ENCODE results near the gene NOL9. TPM values are rescaled to one million over a fixed set of nuclear protein-coding genes. Genes with fewer than 3 reads are reported as not detected.
A peak's percentile ranks its signal among the peaks of the same experiment; 100 is the strongest.

Gene NOL9
- total RNA-seq, 5 donors from 2014 or later (not counting 1 experiment from before 2014, with no cell fraction given), result 48.6 to 66.6 (median 58.7) TPM

- Mint-ChIP-seq H3K4me3 (no peak overlapping the region), H3K4me1 (peaks cover 13 to 21% (median 14%) of the 10 kb centered on the region in 3 donors)
These were observed 53.6 kb downstream of the NOL9 start for GRCh38 chr1:6500544-6501278.

DNA sequence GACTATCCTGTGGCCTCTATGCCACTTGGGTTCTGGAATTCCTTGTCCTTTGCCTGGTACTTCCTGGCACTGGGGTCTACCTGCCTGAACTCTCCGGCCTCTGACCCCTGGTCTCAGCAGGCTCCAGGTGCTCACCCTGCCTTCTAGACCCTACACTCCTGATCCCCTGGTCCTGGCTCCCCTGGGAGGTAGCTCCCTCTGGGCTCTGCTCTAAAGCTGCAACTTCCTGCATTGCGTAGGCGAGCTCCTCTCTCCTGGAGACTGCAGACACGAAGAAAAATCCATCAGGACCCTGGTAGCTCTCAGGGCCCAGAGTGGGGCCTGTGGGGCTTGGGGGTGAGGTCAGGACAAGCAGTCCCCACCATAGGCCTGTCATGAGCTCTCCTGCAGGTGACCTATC, 55.0 kb downstream of the NOL9 start:
- no peaks in the 10 kb centered on the region for H3K36me3 Mint-ChIP-seq
- ATAC-seq (replicated peaks in 1 of 4) (no peak), DNase-seq (no peak)
- no peak overlapping the region for H3K27ac Mint-ChIP-seq
- peak overlapping the region in 2 of 3 donors; percentile 21 to 56 for H3K4me3 Mint-ChIP-seq
- WGBS (ENCODE audit: insufficient coverage), result 78% methylated on average over 4 of the region's 4 CpGs
- no peaks in the 10 kb centered on the region for H3K9me3 ChIP-seq
- H3K27me3 Mint-ChIP-seq, result peaks cover 0 to 2% of the 10 kb centered on the region in 2 donors
- H3K27me3 ChIP-seq (replicated peaks in 1 of 2; ENCODE audit: control insufficient read depth in 2 of 2, extremely low read depth in 1 of 2, insufficient read depth in 2 of 2, low read length in 1 of 2), result peaks cover 0 to 37% of the 10 kb centered on the region in 2 experiments
- H3K36me3 ChIP-seq (ENCODE audit: control insufficient read depth in 2 of 2, extremely low read depth in 1 of 2, insufficient read depth in 1 of 2, low read length in 1 of 2), result no peaks in the 10 kb centered on the region
- CTCF ChIA-PET, result no interaction called here
- H3K4me1 ChIP-seq (ENCODE audit: control insufficient read depth in 1 of 2, extremely low read depth in 1 of 2, insufficient read depth in 2 of 2, low read length in 2 of 2), result peaks cover 0 to 32% of the 10 kb centered on the region in 2 experiments
- peaks cover 14 to 25% (median 14%) of the 10 kb centered on the region in 3 donors for H3K4me1 Mint-ChIP-seq
- POLR2A ChIA-PET, result no interaction called here
- H3K9me3 Mint-ChIP-seq, result no peaks in the 10 kb centered on the region
- H3K4me3 ChIP-seq (ENCODE audit: control insufficient read depth in 1 of 2, extremely low read depth in 1 of 2, low read length in 1 of 2), result no peak overlapping the region
- no peak overlapping the region for H3K27ac ChIP-seq (ENCODE audit: low read length)

More at GRCh38 chr1:6500544-6501278, 53.6 kb downstream of the NOL9 start:
- no peak overlapping the region for H3K27ac ChIP-seq (ENCODE audit: low read length)
- H3K4me3 ChIP-seq (ENCODE audit: control insufficient read depth in 1 of 2, extremely low read depth in 1 of 2, low read length in 1 of 2), result no peak overlapping the region
- ATAC-seq (replicated peaks in 1 of 4) (no peak), DNase-seq (no peak)
- H3K9me3 Mint-ChIP-seq, result no peaks in the 10 kb centered on the region
- peaks cover 0 to 5% of the 10 kb centered on the region in 2 donors for H3K27me3 Mint-ChIP-seq
- H3K27ac Mint-ChIP-seq, result no peak overlapping the region
- 86% methylated on average over 27 of the region's 27 CpGs for WGBS (ENCODE audit: insufficient coverage)
- H3K9me3 ChIP-seq, result no peaks in the 10 kb centered on the region
- ChIA-PET CTCF (no interaction called here), POLR2A (no interaction called here)
- no peaks in the 10 kb centered on the region for H3K36me3 ChIP-seq (ENCODE audit: control insufficient read depth in 2 of 2, extremely low read depth in 1 of 2, insufficient read depth in 1 of 2, low read length in 1 of 2)
- H3K36me3 Mint-ChIP-seq, result no peaks in the 10 kb centered on the region
- H3K4me1 ChIP-seq (ENCODE audit: control insufficient read depth in 1 of 2, extremely low read depth in 1 of 2, insufficient read depth in 2 of 2, low read length in 2 of 2), result peaks cover 0 to 28% of the 10 kb centered on the region in 2 experiments
- peaks cover 0 to 45% of the 10 kb centered on the region in 2 experiments for H3K27me3 ChIP-seq (replicated peaks in 1 of 2; ENCODE audit: control insufficient read depth in 2 of 2, extremely low read depth in 1 of 2, insufficient read depth in 2 of 2, low read length in 1 of 2)

- H3K9me3 Mint-ChIP-seq, result no peaks in the 10 kb centered on the region
- H3K4me1 Mint-ChIP-seq, result peaks cover 14 to 25% (median 14%) of the 10 kb centered on the region in 3 donors
- H3K36me3 ChIP-seq (ENCODE audit: control insufficient read depth in 2 of 2, extremely low read depth in 1 of 2, insufficient read depth in 1 of 2, low read length in 1 of 2), result no peaks in the 10 kb centered on the region
- no peak overlapping the region for H3K27ac Mint-ChIP-seq
- WGBS (ENCODE audit: insufficient coverage), result 78% methylated on average over 6 of the region's 13 CpGs
- no peaks in the 10 kb centered on the region for H3K36me3 Mint-ChIP-seq
- ATAC-seq (replicated peaks in 1 of 4), result no peak
- H3K4me3 Mint-ChIP-seq, result peak overlapping the region in 2 of 3 donors; percentile 17 to 76
- no peak overlapping the region for H3K27ac ChIP-seq (ENCODE audit: low read length)
- peaks cover 0 to 2% of the 10 kb centered on the region in 2 donors for H3K27me3 Mint-ChIP-seq
- no peak overlapping the region for H3K4me3 ChIP-seq (ENCODE audit: control insufficient read depth in 1 of 2, extremely low read depth in 1 of 2, low read length in 1 of 2)
- peaks cover 0 to 37% of the 10 kb centered on the region in 2 experiments for H3K27me3 ChIP-seq (replicated peaks in 1 of 2; ENCODE audit: control insufficient read depth in 2 of 2, extremely low read depth in 1 of 2, insufficient read depth in 2 of 2, low read length in 1 of 2)
- H3K9me3 ChIP-seq, result no peaks in the 10 kb centered on the region
- H3K4me1 ChIP-seq (ENCODE audit: control insufficient read depth in 1 of 2, extremely low read depth in 1 of 2, insufficient read depth in 2 of 2, low read length in 2 of 2), result peaks cover 0 to 32% of the 10 kb centered on the region in 2 experiments
- POLR2A ChIA-PET, result no interaction called here
- CTCF ChIA-PET, result interaction anchor here in 1 of 2 donors (0.6 kb wide), 1 partner anchor 39 kb away, joined by 3 read pairs; no protein-coding TSS in a partner anchor
- no peak for DNase-seq
These were observed 55.7 kb downstream of the NOL9 start for GRCh38 chr1:6498576-6499111.

DNA sequence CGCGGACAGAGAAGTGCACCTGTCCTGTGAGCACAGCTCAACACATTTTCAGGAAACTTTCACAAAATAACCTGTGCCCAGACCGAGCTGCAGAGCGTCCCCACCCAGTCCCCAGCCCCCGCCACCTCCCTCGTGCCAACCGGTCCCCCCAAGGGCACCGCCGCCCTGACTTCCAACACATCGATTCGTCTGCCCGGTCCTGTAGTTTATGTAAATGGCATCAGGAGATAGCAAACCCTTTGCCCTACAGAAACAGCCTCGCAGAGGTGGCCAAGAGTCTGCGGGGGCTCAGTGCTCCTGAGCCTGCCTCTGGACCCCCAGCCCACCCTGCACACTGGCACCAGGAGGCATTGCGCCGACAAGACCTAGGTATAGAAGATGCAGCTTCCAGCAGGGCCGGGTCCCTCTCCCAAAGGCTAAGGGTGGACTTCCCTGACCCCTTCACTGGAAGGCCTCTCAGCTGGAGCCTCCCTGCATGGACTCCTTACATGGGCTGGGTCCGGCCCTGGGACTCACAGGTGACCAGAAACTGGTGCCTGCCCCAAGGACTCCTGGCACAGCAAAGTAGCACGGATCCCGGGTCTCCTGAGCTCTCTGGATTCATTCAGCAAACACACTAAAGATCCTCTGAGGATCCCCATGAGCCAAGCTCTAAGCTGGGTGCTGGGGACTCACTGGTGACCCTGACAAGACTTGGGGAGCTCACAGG, 56.3 kb downstream of the NOL9 start:
- peaks cover 0 to 37% of the 10 kb centered on the region in 2 experiments for H3K27me3 ChIP-seq (replicated peaks in 1 of 2; ENCODE audit: control insufficient read depth in 2 of 2, extremely low read depth in 1 of 2, insufficient read depth in 2 of 2, low read length in 1 of 2)
- H3K4me3 ChIP-seq (ENCODE audit: control insufficient read depth in 1 of 2, extremely low read depth in 1 of 2, low read length in 1 of 2), result peak overlapping the region; percentile 66 to 69
- Mint-ChIP-seq H3K27ac (peak overlapping the region in 1 of 2 donors; percentile 39), H3K9me3 (no peaks in the 10 kb centered on the region), H3K36me3 (no peaks in the 10 kb centered on the region), H3K4me3 (peak overlapping the region; percentile 71 to 79 (median 76)), H3K4me1 (peaks cover 18 to 29% (median 20%) of the 10 kb centered on the region in 3 donors), H3K27me3 (peaks cover 0 to 2% of the 10 kb centered on the region in 2 donors)
- H3K9me3 ChIP-seq, result no peaks in the 10 kb centered on the region
- DNase-seq, result no peak
- H3K36me3 ChIP-seq (ENCODE audit: control insufficient read depth in 2 of 2, extremely low read depth in 1 of 2, insufficient read depth in 1 of 2, low read length in 1 of 2), result no peaks in the 10 kb centered on the region
- peaks cover 2 to 38% of the 10 kb centered on the region in 2 experiments for H3K4me1 ChIP-seq (ENCODE audit: control insufficient read depth in 1 of 2, extremely low read depth in 1 of 2, insufficient read depth in 2 of 2, low read length in 2 of 2)
- no peak for ATAC-seq (replicated peaks in 1 of 4)
- ChIA-PET POLR2A (no interaction called here), CTCF (interaction anchor here in 1 of 2 donors (0.6 kb wide), 1 partner anchor 40 kb away, joined by 3 read pairs; no protein-coding TSS in a partner anchor)
- 65% methylated on average over 12 of the region's 20 CpGs for whole genome bisulfite sequencing (ENCODE audit: insufficient coverage)
- no peak overlapping the region for H3K27ac ChIP-seq (ENCODE audit: low read length)

DNA sequence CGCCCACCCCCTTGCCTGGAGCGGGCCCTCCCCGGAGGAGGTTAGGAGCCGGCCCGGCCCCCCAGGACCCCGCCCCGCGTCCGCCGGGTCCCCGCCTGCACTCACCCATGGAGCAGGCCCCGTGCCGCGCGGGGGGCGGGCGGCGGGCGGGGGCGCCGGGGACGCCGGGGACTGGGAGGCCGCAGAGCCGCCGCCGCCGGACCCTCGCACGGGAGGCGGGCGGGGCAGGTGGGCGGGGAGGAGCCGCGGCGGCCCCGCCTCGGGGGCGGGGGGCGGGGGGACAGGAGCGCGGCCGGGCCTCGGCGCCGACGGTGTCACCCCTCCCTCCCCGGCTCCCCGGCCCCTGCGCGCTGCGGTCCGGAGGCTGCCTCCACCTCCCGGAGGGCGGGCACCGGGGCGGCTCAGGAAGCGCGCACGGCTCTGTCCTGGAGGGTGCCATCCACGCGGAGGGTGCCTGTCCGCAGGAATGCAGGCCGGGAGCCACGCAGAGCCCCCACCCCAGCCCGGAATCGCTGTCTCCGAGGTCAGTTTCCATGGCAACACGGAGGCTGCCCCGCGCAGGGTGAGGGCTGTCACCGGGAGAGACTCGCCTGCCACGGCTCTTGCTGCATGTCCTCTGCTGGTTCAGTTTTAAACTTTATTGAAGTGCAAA, 57.0 kb downstream of the NOL9 start:
- no peaks in the 10 kb centered on the region for H3K36me3 ChIP-seq (ENCODE audit: control insufficient read depth in 2 of 2, extremely low read depth in 1 of 2, insufficient read depth in 1 of 2, low read length in 1 of 2)
- Mint-ChIP-seq H3K36me3 (no peaks in the 10 kb centered on the region), H3K27me3 (peaks cover 0 to 2% of the 10 kb centered on the region in 2 donors), H3K4me1 (peaks cover 18 to 32% (median 22%) of the 10 kb centered on the region in 3 donors), H3K9me3 (no peaks in the 10 kb centered on the region), H3K4me3 (peak overlapping the region; percentile 71 to 79 (median 76)), H3K27ac (no peak overlapping the region)
- POLR2A ChIA-PET, result no interaction called here
- peaks cover 2 to 44% of the 10 kb centered on the region in 2 experiments for H3K4me1 ChIP-seq (ENCODE audit: control insufficient read depth in 1 of 2, extremely low read depth in 1 of 2, insufficient read depth in 2 of 2, low read length in 2 of 2)
- DNase-seq, result peak in 31 of 35 experiments; percentile 14 to 70 (median 38)
- under 1% methylated on average over 60 of the region's 74 CpGs for WGBS (ENCODE audit: insufficient coverage)
- peaks cover 0 to 32% of the 10 kb centered on the region in 2 experiments for H3K27me3 ChIP-seq (replicated peaks in 1 of 2; ENCODE audit: control insufficient read depth in 2 of 2, extremely low read depth in 1 of 2, insufficient read depth in 2 of 2, low read length in 1 of 2)
- no peaks in the 10 kb centered on the region for H3K9me3 ChIP-seq
- peak; percentile 68 to 80 (median 74) for ATAC-seq (replicated peaks in 1 of 4)
- H3K27ac ChIP-seq (ENCODE audit: low read length), result no peak overlapping the region
- CTCF ChIA-PET, result no interaction called here
- peak overlapping the region; percentile 66 to 69 for H3K4me3 ChIP-seq (ENCODE audit: control insufficient read depth in 1 of 2, extremely low read depth in 1 of 2, low read length in 1 of 2)

DNA sequence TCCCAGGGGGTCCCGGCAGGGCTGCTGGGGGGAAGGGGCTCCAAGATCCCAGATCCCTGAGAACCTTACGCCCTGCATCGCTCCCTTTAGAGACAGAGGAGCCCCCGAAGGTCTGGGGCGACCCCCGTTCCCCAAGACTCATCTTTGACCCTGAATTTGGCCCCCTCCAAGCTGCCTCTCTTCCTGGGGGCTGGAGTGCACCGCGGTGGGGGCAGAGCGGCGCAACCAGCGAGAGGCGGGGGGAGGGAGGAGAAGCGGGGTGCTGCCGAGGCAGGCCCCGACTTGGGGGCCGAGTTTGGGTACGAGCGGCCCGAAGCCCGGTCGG, 57.5 kb downstream of the NOL9 start:
- Histone ChIP-seq H3K36me3 (ENCODE audit: control insufficient read depth in 2 of 2, extremely low read depth in 1 of 2, insufficient read depth in 1 of 2, low read length in 1 of 2) (no peaks in the 10 kb centered on the region), H3K4me1 (ENCODE audit: control insufficient read depth in 1 of 2, extremely low read depth in 1 of 2, insufficient read depth in 2 of 2, low read length in 2 of 2) (peaks cover 2 to 47% of the 10 kb centered on the region in 2 experiments), H3K27me3 (replicated peaks in 1 of 2; ENCODE audit: control insufficient read depth in 2 of 2, extremely low read depth in 1 of 2, insufficient read depth in 2 of 2, low read length in 1 of 2) (peaks cover 0 to 28% of the 10 kb centered on the region in 2 experiments), H3K9me3 (no peaks in the 10 kb centered on the region), H3K4me3 (ENCODE audit: control insufficient read depth in 1 of 2, extremely low read depth in 1 of 2, low read length in 1 of 2) (peak overlapping the region in 1 of 2 donors; percentile 23), H3K27ac (ENCODE audit: low read length) (peak overlapping the region; percentile 49)
- DNase-seq, result no peak
- no peak for ATAC-seq (replicated peaks in 1 of 4)
- Mint-ChIP-seq H3K36me3 (no peaks in the 10 kb centered on the region), H3K27ac (peak overlapping the region in 1 of 2 donors; percentile 28), H3K4me3 (peak overlapping the region; percentile 56 to 66 (median 59)), H3K27me3 (peaks cover 0 to 2% of the 10 kb centered on the region in 2 donors), H3K9me3 (no peaks in the 10 kb centered on the region), H3K4me1 (peaks cover 19 to 36% (median 23%) of the 10 kb centered on the region in 3 donors)
- POLR2A ChIA-PET, result no interaction called here
- CTCF ChIA-PET, result no interaction called here
- 10% methylated on average over 15 of the region's 21 CpGs for whole genome bisulfite sequencing (ENCODE audit: insufficient coverage)

Measured in T-cell (primary cell).